OCI-LY3 (cell line): ENCODE data around the gene BIRC7.

Source experiments
- CTCF ChIP-seq: fragments of 200-600, 300-600 bp; sonication (generic); IDR thresholded peaks from 2 replicates; pipeline ENCODE4 v1.5.1; 2014; ENCODE audit warnings: antibody characterized with exemption, low read length, low read depth
- EZH2phosphoT487 ChIP-seq: fragments of 200-600 bp; shearing (Covaris generic); IDR thresholded peaks from 2 replicates; pipeline ENCODE4 v1.6.1; 2018; ENCODE audit warnings: antibody characterized with exemption, mixed run types, low read depth

GRCh38 chr20:63225082-63225454 is 10.6 kb upstream of the BIRC7 start:
- TF ChIP-seq CTCF: no peak
- no peak for TF ChIP-seq EZH2phosphoT487
